Nephron (organoid): Measurements from ENCODE around the gene SMCHD1.

ENCODE experiments used
- H3K27ac Mint-ChIP-seq, 3 experiments: 2 replicates each; pipeline ENCODE4 v1.8.0; 2020; ENCODE audit warnings: mixed read lengths in 3 of 3, mild to moderate bottlenecking in 2 of 3, moderate library complexity in 1 of 3
- H3K27me3 Mint-ChIP-seq: 2 replicates; pipeline ENCODE4 v1.8.0; 2021; ENCODE audit warnings: low read depth, mild to moderate bottlenecking, moderate library complexity, mixed read lengths
- H3K36me3 Mint-ChIP-seq: 2 replicates; pipeline ENCODE4 v1.8.0; 2020; ENCODE audit warnings: low read depth, mixed read lengths
- H3K4me1 Mint-ChIP-seq: 2 replicates; pipeline ENCODE4 v1.8.0; 2020; ENCODE audit warnings: mixed read lengths
- H3K4me3 Mint-ChIP-seq, 3 experiments: 2 replicates each; pipeline ENCODE4 v1.8.0; 2020; ENCODE audit warnings: mild to moderate bottlenecking in 3 of 3, mixed read lengths in 3 of 3, moderate library complexity in 2 of 3
- H3K9me3 Mint-ChIP-seq: 2 replicates; pipeline ENCODE4 v1.8.0; 2020; ENCODE audit warnings: mixed read lengths
- CTCF ChIP-seq, 3 experiments: fragments of 200-600 bp; sonication (generic); IDR thresholded peaks; one replicate each; pipeline ENCODE4 v1.5.0; 2021; ENCODE audit warnings: antibody characterized with exemption in 3 of 3; ENCODE audit not compliant: unreplicated experiment in 3 of 3

SMCHD1 gene

DNA sequence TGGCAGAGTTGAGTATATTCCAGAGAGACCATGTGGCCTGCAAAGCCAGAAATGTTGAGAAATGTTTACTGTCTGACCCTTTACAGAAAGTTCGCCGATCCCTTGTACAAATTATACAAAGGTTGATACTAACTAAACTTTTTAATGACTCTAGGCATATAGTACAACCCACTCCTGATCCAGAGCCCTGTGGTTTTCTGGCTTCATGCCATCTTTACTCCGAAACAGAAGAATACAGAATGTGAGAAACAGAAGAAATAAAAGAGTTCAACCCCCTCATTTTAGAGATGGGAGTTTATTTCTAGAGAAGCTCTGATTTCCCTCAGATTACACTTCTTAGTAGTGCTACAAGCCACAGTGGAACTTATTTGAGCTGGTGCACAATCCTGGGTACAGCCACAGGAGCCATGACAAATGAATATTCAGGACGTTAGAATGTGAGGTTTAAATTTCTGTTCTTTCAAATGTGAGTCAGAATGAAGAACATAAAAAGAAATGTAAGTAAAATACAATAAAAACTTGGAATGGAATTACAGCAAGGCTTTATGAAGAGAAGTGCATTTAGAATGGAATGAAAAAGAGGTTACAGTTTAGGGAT lies 38.0 kb upstream of the SMCHD1 start:
- Mint-ChIP-seq H3K27me3 (no peaks in the 10 kb centered on the region), H3K27ac (no peak overlapping the region), H3K4me3 (no peak overlapping the region), H3K36me3 (peaks cover 28% of the 10 kb centered on the region), H3K4me1 (no peaks in the 10 kb centered on the region), H3K9me3 (no peaks in the 10 kb centered on the region)
- TF ChIP-seq CTCF (IDR thresholded peaks at IDR 0.05; ENCODE audit: unreplicated experiment in 3 of 3), result no peak

- Mint-ChIP-seq H3K4me3 (no peak overlapping the region), H3K27me3 (no peaks in the 10 kb centered on the region)
Measured at GRCh38 chr18:2618009-2618408, 37.5 kb upstream of the SMCHD1 start.

DNA sequence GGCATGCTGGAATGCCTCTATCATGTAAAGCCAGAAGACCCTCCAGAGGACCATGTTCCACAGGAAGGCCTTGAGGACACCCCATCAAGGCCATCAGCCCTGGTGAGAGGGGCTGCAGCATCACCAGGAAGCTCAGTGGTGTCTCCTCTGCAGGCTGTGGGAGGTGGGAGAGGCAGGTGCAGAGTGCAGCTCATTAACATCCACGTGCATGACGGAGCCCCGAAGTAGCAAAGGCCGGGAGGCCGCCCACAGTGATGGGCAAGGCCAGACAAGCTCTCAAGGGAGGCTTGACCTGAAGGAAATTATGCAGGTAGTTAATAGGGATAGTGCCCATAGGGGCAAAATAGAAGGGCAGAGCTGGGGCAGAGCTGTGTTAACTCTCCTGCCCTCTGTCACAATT lies 30.3 kb upstream of the SMCHD1 start:
- Mint-ChIP-seq H3K4me1 (no peaks in the 10 kb centered on the region), H3K9me3 (no peaks in the 10 kb centered on the region), H3K27me3 (no peaks in the 10 kb centered on the region), H3K36me3 (no peaks in the 10 kb centered on the region), H3K27ac (no peak overlapping the region), H3K4me3 (no peak overlapping the region)
- TF ChIP-seq CTCF (IDR thresholded peaks at IDR 0.05; ENCODE audit: unreplicated experiment in 3 of 3), result no peak

More at GRCh38 chr18:2618009-2618408, 37.5 kb upstream of the SMCHD1 start:
- TF ChIP-seq CTCF (IDR thresholded peaks at IDR 0.05; ENCODE audit: unreplicated experiment in 3 of 3), result no peak
- Mint-ChIP-seq H3K27ac (no peak overlapping the region), H3K36me3 (peaks cover 24% of the 10 kb centered on the region), H3K9me3 (no peaks in the 10 kb centered on the region), H3K4me1 (no peaks in the 10 kb centered on the region)

GRCh38 chr18:2627821-2628276 lies 27.7 kb upstream of the SMCHD1 start:
- Mint-ChIP-seq H3K36me3 (no peaks in the 10 kb centered on the region), H3K9me3 (peaks cover 3% of the 10 kb centered on the region), H3K27ac (no peak overlapping the region), H3K4me3 (no peak overlapping the region), H3K4me1 (no peaks in the 10 kb centered on the region), H3K27me3 (no peaks in the 10 kb centered on the region)
- no peak for TF ChIP-seq CTCF (IDR thresholded peaks at IDR 0.05; ENCODE audit: unreplicated experiment in 3 of 3)

GRCh38 chr18:2629003-2629402 lies 26.5 kb upstream of the SMCHD1 start:
- Mint-ChIP-seq H3K4me1 (no peaks in the 10 kb centered on the region), H3K36me3 (no peaks in the 10 kb centered on the region), H3K9me3 (peaks cover 3% of the 10 kb centered on the region), H3K27me3 (no peaks in the 10 kb centered on the region), H3K27ac (no peak overlapping the region), H3K4me3 (no peak overlapping the region)
- TF ChIP-seq CTCF (IDR thresholded peaks at IDR 0.05; ENCODE audit: unreplicated experiment in 3 of 3), result no peak

DNA sequence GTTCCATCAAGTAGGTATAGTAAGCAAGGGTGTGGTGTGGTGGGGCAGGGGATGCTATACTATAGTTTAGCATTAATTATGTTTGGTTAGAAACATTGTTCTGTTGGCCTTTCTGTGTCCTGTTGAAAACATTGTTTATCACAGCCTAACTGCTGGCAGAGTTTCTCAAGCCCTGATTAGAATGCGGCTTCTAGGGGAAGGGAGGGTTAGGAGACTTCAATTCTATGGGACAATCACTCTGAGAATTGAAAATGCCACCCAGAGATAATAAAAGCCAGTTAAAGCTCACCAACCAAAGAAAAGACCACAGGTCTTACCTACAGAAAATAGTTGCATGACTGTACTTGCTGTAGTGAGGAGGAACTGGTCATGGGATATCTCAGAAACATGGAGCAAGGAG lies 19.9 kb upstream of the SMCHD1 start:
- H3K27me3 Mint-ChIP-seq, result no peaks in the 10 kb centered on the region
- H3K4me3 Mint-ChIP-seq, result no peak overlapping the region
- no peaks in the 10 kb centered on the region for H3K36me3 Mint-ChIP-seq
- H3K9me3 Mint-ChIP-seq, result peaks cover 6% of the 10 kb centered on the region
- H3K4me1 Mint-ChIP-seq, result peaks cover 13% of the 10 kb centered on the region
- TF ChIP-seq CTCF (IDR thresholded peaks at IDR 0.05; ENCODE audit: unreplicated experiment in 3 of 3), result no peak
- no peak overlapping the region for H3K27ac Mint-ChIP-seq
